Prostate gland (tissue), 2 donors: ENCODE measurements around the gene TAMM41. TPM values are rescaled to one million over a fixed set of nuclear protein-coding genes. Genes with fewer than 3 reads are reported as not detected.

ENCODE experiments used
- DNase-seq: peaks from one replicate; pipeline ENCODE4 v3.0.0-alpha.2; 2019; ENCODE audit warnings: low spot score
- H3K27ac ChIP-seq, 2 donors: fragments of 200-600 bp; sonication (generic); 2 replicates each; pipeline ENCODE4 v1.5.1; 2017 to 2019
- H3K27me3 ChIP-seq: fragments of 200-600 bp; sonication (generic); replicated peaks from 2 replicates; pipeline ENCODE4 v1.5.1; 2019; ENCODE audit not compliant: insufficient read depth
- H3K36me3 ChIP-seq, 2 donors: fragments of 200-600 bp; sonication (generic); 1 replicate in 1 of 2; 2 replicates in 1 of 2; pipeline versions ENCODE4 v1.5.1 to v1.8.1; 2017 to 2019
- H3K4me1 ChIP-seq: fragments of 200-600 bp; sonication (generic); replicated peaks from 2 replicates; pipeline ENCODE4 v1.5.1; 2019
- H3K4me3 ChIP-seq, 2 donors: fragments of 200-600 bp; sonication (generic); 2 replicates each; pipeline ENCODE4 v1.5.1; 2017 to 2019
- H3K9me3 ChIP-seq: fragments of 200-600 bp; sonication (generic); 2 replicates; pipeline ENCODE4 v1.5.1; 2017
- CTCF ChIP-seq, 4 experiments: fragments of 200-600 bp in 2 of 4; fragments of 450-650 bp in 2 of 4; sonication (generic) in 2 of 4; IDR thresholded peaks; 1 replicate in 3 of 4; 2 replicates in 1 of 4; pipeline ENCODE4 v1.5.1; 2016 to 2019; ENCODE audit warnings: antibody characterized with exemption in 4 of 4, mild to moderate bottlenecking in 2 of 4, moderate library complexity in 2 of 4
- POLR2A ChIP-seq: fragments of 450-650 bp; IDR thresholded peaks from one replicate; pipeline ENCODE4 v1.6.1; 2016; ENCODE audit warnings: antibody characterized with exemption, mild to moderate bottlenecking
- POLR2AphosphoS5 ChIP-seq: sonication (generic); formaldehyde crosslinking; IDR thresholded peaks from one replicate; pipeline ENCODE4 v1.6.1; 2017; ENCODE audit warnings: antibody characterized with exemption
- WGBS: methylation state at CpG from one replicate; pipeline ENCODE4 v1.1.5; 2018; 5-methylcytosine and 5-hydroxymethylcytosine counted together
- intact Hi-C: fragments of 100-400 bp; cut with DNase I; formaldehyde crosslinking; loops from one replicate; pipeline ENCODE4 v1.14.2; 2022
- total RNA-seq, 2 donors: library from RNA; depleted of rRNA; stranded (reverse); fragments of >200 nt; gene quantifications; one replicate each; pipeline ENCODE4 v1.1.0, GENCODE V29; 2016

TAMM41 gene
- total RNA-seq, 2 donors from 2014 or later, result 11.2 to 18.8 TPM

DNA sequence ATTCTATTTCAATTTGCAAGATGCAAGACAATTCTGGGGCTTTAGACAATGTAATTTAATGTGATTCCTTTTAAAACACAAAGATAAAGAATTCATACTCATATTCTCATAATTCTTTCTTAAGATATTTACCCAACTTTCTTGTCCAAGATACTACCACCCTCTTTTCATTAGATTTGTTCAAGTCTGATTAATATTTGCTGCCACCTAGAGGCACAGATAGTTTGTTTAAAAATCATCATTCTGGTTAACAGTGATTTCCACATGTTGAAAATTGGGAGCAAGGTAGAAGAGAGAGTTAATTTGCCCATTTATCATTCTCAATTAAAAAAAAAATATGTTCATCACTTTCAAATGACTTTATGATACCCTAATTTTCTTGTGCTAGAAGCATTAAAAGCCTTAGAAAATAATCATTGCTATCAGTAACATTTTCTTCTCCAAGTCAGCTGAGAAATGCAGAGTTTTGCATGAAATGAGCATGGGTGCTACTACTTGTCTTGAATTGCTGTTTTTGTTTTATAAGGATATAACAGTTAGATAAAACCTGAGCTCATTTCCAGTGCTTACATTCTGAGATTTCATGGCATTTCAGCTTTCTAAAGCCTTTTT is 11.6 kb downstream of the TAMM41 start:
- no peak for TF ChIP-seq POLR2AphosphoS5
- TF ChIP-seq POLR2A, result no peak
- TF ChIP-seq CTCF (IDR thresholded peaks at IDR 0.05), result peak in 2 of 4 experiments; percentile 52 to 58
- no peak for DNase-seq
- Histone ChIP-seq H3K9me3 (no peaks in the 10 kb centered on the region), H3K4me1 (no peaks in the 10 kb centered on the region), H3K27me3 (no peaks in the 10 kb centered on the region), H3K4me3 (no peak overlapping the region), H3K27ac (no peak overlapping the region), H3K36me3 (no peaks in the 10 kb centered on the region)
- intact Hi-C loops, result no loop called here

- H3K4me3 ChIP-seq, result no peak overlapping the region
- no peaks in the 10 kb centered on the region for H3K36me3 ChIP-seq
- no peaks in the 10 kb centered on the region for H3K9me3 ChIP-seq
- intact Hi-C loops, result no loop called here
- WGBS, result 35% methylated on average over 9 of the region's 9 CpGs
- TF ChIP-seq POLR2A (no peak), POLR2AphosphoS5 (peak; percentile 15), CTCF (IDR thresholded peaks at IDR 0.05) (no peak)
- no peaks in the 10 kb centered on the region for H3K4me1 ChIP-seq
- H3K27ac ChIP-seq, result peak overlapping the region; percentile 11 to 13
- DNase-seq, result peak; percentile 72
- H3K27me3 ChIP-seq, result no peaks in the 10 kb centered on the region
These were observed 13.4 kb downstream of the TAMM41 start for GRCh38 chr3:11832981-11833905.

DNA sequence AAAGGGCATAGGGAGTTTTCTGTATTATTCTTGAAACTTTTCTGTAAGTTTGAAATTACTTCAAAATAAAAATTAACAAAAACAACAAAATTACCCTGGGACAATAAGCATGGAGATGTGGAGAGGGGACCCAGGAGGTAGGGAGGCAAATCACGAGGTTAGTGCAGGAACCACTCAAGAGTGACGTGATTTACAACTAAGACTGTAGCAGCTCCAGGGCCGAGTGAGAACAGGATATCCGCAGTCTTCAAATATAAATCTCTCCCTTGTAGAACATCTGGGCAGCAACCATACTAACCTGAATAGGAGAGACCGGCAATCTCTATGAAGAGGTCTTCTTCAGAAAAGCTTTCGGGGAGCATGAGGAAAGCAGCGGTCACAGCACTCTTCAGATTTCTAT is 17.3 kb downstream of the TAMM41 start:
- Histone ChIP-seq H3K9me3 (no peaks in the 10 kb centered on the region), H3K4me1 (no peaks in the 10 kb centered on the region), H3K36me3 (peaks cover 0 to 3% of the 10 kb centered on the region in 2 donors), H3K4me3 (no peak overlapping the region), H3K27me3 (no peaks in the 10 kb centered on the region), H3K27ac (no peak overlapping the region)
- intact Hi-C loops, result no loop called here
- no peak for DNase-seq
- TF ChIP-seq CTCF (IDR thresholded peaks at IDR 0.05) (no peak), POLR2AphosphoS5 (no peak), POLR2A (no peak)
- WGBS, result 90% methylated on average over 7 of the region's 7 CpGs

DNA sequence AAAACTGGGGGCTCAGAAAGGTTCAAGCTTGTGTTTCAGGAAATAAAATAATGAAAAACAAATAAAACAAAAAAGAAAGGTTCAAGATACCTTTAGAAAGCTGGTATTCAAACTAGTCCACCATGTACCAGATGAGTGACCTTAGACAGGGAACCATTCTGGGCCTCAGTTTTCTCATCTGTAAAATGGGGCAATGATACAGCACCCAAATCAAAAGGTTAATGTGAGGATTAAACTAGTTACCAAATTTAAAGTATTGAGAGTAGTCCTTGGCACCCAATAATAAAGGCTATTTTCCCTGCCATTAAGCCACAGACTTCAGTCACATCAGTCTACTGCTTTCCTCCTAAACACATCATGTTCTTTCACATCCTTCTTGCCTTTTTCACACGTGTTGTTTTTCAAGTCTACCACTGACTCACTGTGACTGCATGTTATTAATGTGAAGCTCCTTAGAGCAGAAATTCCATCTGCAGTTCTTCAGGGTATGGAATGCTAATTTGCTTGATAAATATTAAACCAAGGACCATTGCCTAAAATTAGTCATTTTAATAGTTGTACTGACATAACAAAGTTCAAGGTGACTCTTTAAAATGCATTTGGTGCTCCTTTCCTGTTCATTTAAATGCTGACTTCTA is 19.9 kb downstream of the TAMM41 start:
- intact Hi-C loops, result no loop called here
- Histone ChIP-seq H3K9me3 (no peaks in the 10 kb centered on the region), H3K27ac (no peak overlapping the region), H3K4me1 (no peaks in the 10 kb centered on the region), H3K4me3 (no peak overlapping the region), H3K27me3 (no peaks in the 10 kb centered on the region), H3K36me3 (peaks cover 0 to 3% of the 10 kb centered on the region in 2 donors)
- WGBS, result 69% methylated on average over 1 of the region's 1 CpG
- TF ChIP-seq POLR2AphosphoS5 (no peak), CTCF (IDR thresholded peaks at IDR 0.05) (no peak), POLR2A (no peak)
- no peak for DNase-seq
